SK-N-MC (cell line): ENCODE results near the gene CCDC39.

Source experiments
- EZH2 ChIP-seq: fragments of 200-600 bp; sonication (generic); IDR thresholded peaks from one replicate; pipeline ENCODE4 v1.6.1; 2017; ENCODE audit warnings: antibody characterized with exemption
- FOXP2 ChIP-seq: optimal IDR thresholded peaks from 2 replicates; pipeline ENCODE3; 2011; ENCODE audit warnings: mild to moderate bottlenecking, moderate library complexity; ENCODE audit not compliant: insufficient read depth; ENCODE audit errors: extremely low read length, control extremely low read depth
- POLR2AphosphoS5 ChIP-seq: IDR thresholded peaks from 2 replicates; pipeline ENCODE4 v1.6.1; 2012; ENCODE audit warnings: mild to moderate bottlenecking, low read depth, low read length, borderline replicate concordance

- TF ChIP-seq EZH2 (no peak), POLR2AphosphoS5 (no peak), FOXP2 (no peak)
Measured at GRCh38 chr3:180690061-180690460, 10.8 kb upstream of the CCDC39 start.
